Measurements from ENCODE around the gene TSEN2. TPM values are rescaled to one million over a fixed set of nuclear protein-coding genes. Genes with fewer than 3 reads are reported as not detected.
"Not testable (repeated sequence)": the region's sequence is repeated elsewhere in the genome, so short reads cannot be mapped to it uniquely, and the experiment has no call there.

Gene TSEN2
- total RNA-seq, 1 experiment from 2014 or later: 22.0 TPM

GRCh38 chr3:12536423-12536822 lies 52.1 kb downstream of the TSEN2 start:
- H3K4me1 ChIP-seq (ENCODE audit: control insufficient read depth, insufficient read depth, low read length): no peaks in the 10 kb centered on the region
- in situ Hi-C loops (cut with HindIII; ENCODE audit: low pct_unique_long_range_greater_than_20kb, low sequenced_read_pairs) (no loop called here), intact Hi-C loops (cut with micrococcal nuclease; ENCODE audit: unreplicated experiment) (no loop called here)
- H3K4me3 ChIP-seq (ENCODE audit: low read depth in 2 of 2, low read length in 2 of 2): no peak overlapping the region
- H3K27me3 ChIP-seq (ENCODE audit: control insufficient read depth, insufficient read depth, low read length): no peaks in the 10 kb centered on the region
- H3K36me3 ChIP-seq (ENCODE audit: control insufficient read depth, insufficient read depth, low read length): 0 out of 2 replicates have a peak, but pooled peaks cover 2% of the 10 kb centered on the region
- DNase-seq (ENCODE audit: low read depth, low spot score): no peak
- ChIA-PET POLR2A (no interaction called here), CTCF (interaction anchor here (0.5 kb wide), 1 partner anchor 428 kb away, joined by 6 read pairs; no protein-coding TSS in a partner anchor)
- H3K9me3 ChIP-seq (ENCODE audit: control insufficient read depth, insufficient read depth, low read depth, low read length): no peaks in the 10 kb centered on the region
- no peak overlapping the region for H3K27ac ChIP-seq (ENCODE audit: low read length)
- BruUV-seq (replicated peaks): TSS peak; percentile 57
- TF ChIP-seq POLR2AphosphoS5 (IDR thresholded peaks at IDR 0.05; ENCODE audit: low read depth, low read length) (no peak), CTCF (IDR thresholded peaks at IDR 0.05) (peak; percentile 25)
- no peak for ATAC-seq

- CTCF ChIA-PET: no interaction called here
- in situ Hi-C loops (cut with HindIII; ENCODE audit: low pct_unique_long_range_greater_than_20kb, low sequenced_read_pairs): no loop called here
These were observed 57.3 kb downstream of the TSEN2 start for GRCh38 chr3:12541625-12542024.

GRCh38 chr3:12543497-12543896 lies 59.2 kb downstream of the TSEN2 start:
- H3K4me1 ChIP-seq (ENCODE audit: control insufficient read depth, insufficient read depth, low read length); POLR2A ChIA-PET; H3K9me3 ChIP-seq (ENCODE audit: control insufficient read depth, insufficient read depth, low read depth, low read length); BruUV-seq (replicated peaks); DNase-seq (ENCODE audit: low read depth, low spot score); CTCF ChIA-PET; H3K4me3 ChIP-seq (ENCODE audit: low read depth in 2 of 2, low read length in 2 of 2); ATAC-seq; H3K36me3 ChIP-seq (ENCODE audit: control insufficient read depth, insufficient read depth, low read length); intact Hi-C loops (cut with micrococcal nuclease; ENCODE audit: unreplicated experiment); H3K27me3 ChIP-seq (ENCODE audit: control insufficient read depth, insufficient read depth, low read length); H3K27ac ChIP-seq (ENCODE audit: low read length); in situ Hi-C loops (cut with HindIII; ENCODE audit: low pct_unique_long_range_greater_than_20kb, low sequenced_read_pairs): not testable (repeated sequence)

More at GRCh38 chr3:12541625-12542024, 57.3 kb downstream of the TSEN2 start:
- H3K27ac ChIP-seq (ENCODE audit: low read length): no peak overlapping the region
- H3K27me3 ChIP-seq (ENCODE audit: control insufficient read depth, insufficient read depth, low read length): no peaks in the 10 kb centered on the region
- H3K4me3 ChIP-seq (ENCODE audit: low read depth in 2 of 2, low read length in 2 of 2): no peak overlapping the region
- no peaks in the 10 kb centered on the region for H3K4me1 ChIP-seq (ENCODE audit: control insufficient read depth, insufficient read depth, low read length)
- no peak for ATAC-seq
- no peak for DNase-seq (ENCODE audit: low read depth, low spot score)
- no peak for TF ChIP-seq POLR2AphosphoS5 (IDR thresholded peaks at IDR 0.05; ENCODE audit: low read depth, low read length)
- TF ChIP-seq REST (IDR thresholded peaks at IDR 0.05; ENCODE audit: insufficient read depth in 1 of 2, low read depth in 2 of 2, low read length in 1 of 2): no peak
- TF ChIP-seq CTCF (IDR thresholded peaks at IDR 0.05): no peak
- no peak for TF ChIP-seq SIN3A (IDR thresholded peaks at IDR 0.05; ENCODE audit: borderline replicate concordance, insufficient read depth, low read depth, low read length)
- TF ChIP-seq TCF7L2 (IDR thresholded peaks at IDR 0.05; ENCODE audit: low read depth, low read length): no peak
- intact Hi-C loops (cut with micrococcal nuclease; ENCODE audit: unreplicated experiment): no loop called here
- POLR2A ChIA-PET: no interaction called here
- H3K9me3 ChIP-seq (ENCODE audit: control insufficient read depth, insufficient read depth, low read depth, low read length): no peaks in the 10 kb centered on the region
- no TSS peak for BruUV-seq (replicated peaks)
- no peaks in the 10 kb centered on the region for H3K36me3 ChIP-seq (ENCODE audit: control insufficient read depth, insufficient read depth, low read length)
